Epithelial cell of esophagus (primary cell): ENCODE data around the gene MAB21L3.

Experiments
- DNase-seq: peaks from one replicate; pipeline ENCODE4 v3.0.0; 2010; ENCODE audit warnings: low read depth
- H3K4me3 ChIP-seq: 2 replicates; pipeline ENCODE4 v1.5.1; 2011; ENCODE audit warnings: mild to moderate bottlenecking, low read length, control low read depth
- CTCF ChIP-seq: IDR thresholded peaks from 2 replicates; pipeline ENCODE4 v1.5.1; 2011; ENCODE audit warnings: low read depth, mild to moderate bottlenecking, low read length, control low read depth, inconsistent platforms; ENCODE audit not compliant: insufficient read depth; ENCODE audit errors: missing control alignments

Gene MAB21L3

GRCh38 chr1:116154536-116154935, 43.3 kb downstream of the MAB21L3 start:
- DNase-seq, result no peak
- no peak overlapping the region for H3K4me3 ChIP-seq
- no peak for TF ChIP-seq CTCF

- no peak for TF ChIP-seq CTCF
Measured at GRCh38 chr1:116157096-116157495, 45.9 kb downstream of the MAB21L3 start.

GRCh38 chr1:116159177-116159576, 48.0 kb downstream of the MAB21L3 start:
- no peak for DNase-seq
- H3K4me3 ChIP-seq, result no peak overlapping the region
- TF ChIP-seq CTCF, result no peak

More at GRCh38 chr1:116157096-116157495, 45.9 kb downstream of the MAB21L3 start:
- no peak overlapping the region for H3K4me3 ChIP-seq
- no peak for DNase-seq

GRCh38 chr1:116159611-116160010, 48.4 kb downstream of the MAB21L3 start:
- no peak for TF ChIP-seq CTCF
- no peak overlapping the region for H3K4me3 ChIP-seq
- no peak for DNase-seq

- no peak for TF ChIP-seq CTCF
- H3K4me3 ChIP-seq, result no peak overlapping the region
- no peak for DNase-seq
Measured at GRCh38 chr1:116161390-116161789, 50.2 kb downstream of the MAB21L3 start.

GRCh38 chr1:116161877-116162390, 50.7 kb downstream of the MAB21L3 start:
- no peak for TF ChIP-seq CTCF
- H3K4me3 ChIP-seq, result no peak overlapping the region
- no peak for DNase-seq

GRCh38 chr1:116163533-116163932, 52.3 kb downstream of the MAB21L3 start:
- H3K4me3 ChIP-seq, result no peak overlapping the region
- TF ChIP-seq CTCF, result no peak
- no peak for DNase-seq
